Activated effector memory CD4-positive, alpha-beta T cell treated with Interleukin-2 at 50 U/mL for 16 hours (primary cell): ENCODE data around the gene JAG2.
A peak's percentile ranks its signal among the peaks of the same experiment; 100 is the strongest.

Source experiments
- DNase-seq: peaks from one replicate; pipeline ENCODE4 v3.0.0-alpha.2; 2020

Gene JAG2

GRCh38 chr14:105181549-105182295 lies 13.1 kb upstream of the JAG2 start:
- no peak for DNase-seq

GRCh38 chr14:105180592-105181548 lies 12.3 kb upstream of the JAG2 start, which contains the start of gene NUDT14:
Gene NUDT14, minus strand, starts transcription at chr14:105181312. Its CDS starts 103 bp downstream, at chr14:105181209.
- peak; percentile 89 for DNase-seq

DNA sequence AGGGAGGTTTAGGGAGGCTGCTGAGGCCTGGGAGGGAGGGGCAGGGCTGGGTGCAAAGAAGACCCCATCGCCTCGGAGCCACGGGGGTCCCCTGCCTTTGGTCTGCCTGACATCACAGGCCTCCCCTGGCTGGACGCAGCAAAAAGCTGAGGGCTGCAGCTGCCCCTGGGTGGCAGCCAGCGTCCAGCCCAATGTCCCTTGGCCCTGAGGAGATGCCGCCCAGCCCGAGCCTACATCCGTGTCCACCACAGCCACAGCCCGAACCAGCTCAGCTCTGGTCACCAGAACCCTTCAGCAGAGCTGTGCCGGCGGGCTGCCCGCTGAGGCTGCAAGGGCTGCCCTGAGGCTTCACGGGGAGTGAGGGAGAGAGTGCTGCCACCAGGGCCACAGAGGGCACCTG lies 10.6 kb upstream of the JAG2 start:
- no peak for DNase-seq

DNA sequence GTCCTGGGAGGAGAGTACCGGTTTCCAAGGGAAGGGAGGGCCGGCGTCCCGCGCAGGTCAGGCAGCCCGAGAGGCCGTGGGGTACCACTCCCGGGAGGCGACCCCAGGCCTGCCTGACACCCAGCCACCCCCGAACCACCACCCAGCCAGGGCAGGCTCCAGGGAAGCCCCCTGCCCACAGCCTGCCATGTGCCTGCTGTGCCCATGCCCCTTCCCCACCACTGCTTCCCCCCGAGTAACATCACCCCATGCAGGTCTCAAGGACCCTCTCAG lies 10.2 kb upstream of the JAG2 start:
- DNase-seq = no peak

- DNase-seq = no peak
These were observed 9.7 kb upstream of the JAG2 start for GRCh38 chr14:105178069-105178867.

- DNase-seq = no peak
These were observed 8.5 kb upstream of the JAG2 start for GRCh38 chr14:105177082-105177481.

GRCh38 chr14:105176513-105176912 lies 7.9 kb upstream of the JAG2 start:
- DNase-seq = no peak

DNA sequence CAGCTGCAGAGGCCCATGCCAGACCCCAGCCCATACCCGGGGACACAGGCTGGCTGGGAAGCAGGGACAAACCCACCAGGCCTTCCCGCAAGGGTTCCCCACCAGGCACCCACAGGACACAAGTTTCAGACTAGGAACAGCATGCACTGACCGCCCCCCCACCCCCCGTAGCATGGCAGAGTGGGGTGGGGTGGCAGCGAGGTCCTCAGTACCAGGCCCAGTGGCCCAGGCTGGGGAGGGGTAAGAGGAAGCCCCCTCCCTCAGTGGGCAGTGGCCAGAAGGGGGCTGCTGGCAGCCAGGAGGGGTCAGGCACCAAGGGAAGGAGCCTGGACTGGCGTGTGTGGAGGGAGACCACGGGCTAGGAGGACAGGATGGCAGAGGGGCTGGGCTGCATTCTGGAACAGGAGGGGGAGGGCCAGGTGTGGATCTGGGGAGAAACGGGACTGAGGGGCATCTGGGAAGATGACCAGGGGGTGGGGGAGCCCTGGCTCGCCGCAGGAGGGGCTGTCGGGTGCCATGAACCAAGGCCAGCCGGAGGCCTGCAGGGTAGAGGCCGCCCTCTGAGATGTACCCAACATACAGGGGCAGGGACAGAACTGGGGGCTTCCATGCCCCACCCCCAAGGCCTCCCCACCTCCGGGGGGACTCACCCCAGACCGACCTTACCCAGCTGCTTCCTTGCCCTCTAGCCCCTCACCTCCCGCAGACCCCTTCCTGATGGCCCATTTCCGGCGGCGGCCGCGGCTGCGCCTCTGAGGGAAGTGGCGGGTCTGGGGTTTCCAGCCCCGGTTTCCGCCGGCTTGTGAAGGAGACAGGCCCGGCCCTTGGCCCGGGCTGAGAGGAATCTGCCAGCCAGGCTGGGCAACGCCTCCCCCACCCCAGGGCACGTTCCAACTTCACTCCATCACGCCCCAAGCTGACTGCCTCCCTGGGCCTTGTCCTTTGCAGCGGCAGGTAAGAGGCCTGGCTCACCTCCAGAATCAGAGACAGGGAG lies 5.6 kb upstream of the JAG2 start:
- DNase-seq = peak; percentile 37

DNA sequence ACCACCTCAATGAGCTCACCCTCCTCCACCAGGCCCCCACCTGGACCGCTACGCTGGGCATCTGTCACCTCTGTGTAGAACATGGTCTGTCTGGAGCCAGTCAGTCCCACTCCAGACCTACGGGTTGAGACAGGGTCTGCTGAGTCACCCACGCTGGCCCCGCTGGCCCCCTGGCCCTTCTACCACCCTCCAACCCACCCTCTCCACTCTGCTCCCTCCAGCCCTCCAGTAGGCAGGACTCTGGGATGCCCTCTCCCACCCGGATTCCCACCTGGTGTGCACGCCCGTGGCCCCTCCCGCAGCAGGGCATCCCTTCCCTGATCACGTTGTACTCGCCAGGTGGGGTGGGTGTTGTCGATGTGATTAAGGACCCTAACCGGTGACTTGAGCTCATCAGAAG lies 4.6 kb upstream of the JAG2 start:
- no peak for DNase-seq

- no peak for DNase-seq
These were observed 3.9 kb upstream of the JAG2 start for GRCh38 chr14:105172476-105172875.

GRCh38 chr14:105171004-105171673 lies 2.6 kb upstream of the JAG2 start:
- no peak for DNase-seq

GRCh38 chr14:105169776-105170655 lies 1.4 kb upstream of the JAG2 start:
- no peak for DNase-seq

DNA sequence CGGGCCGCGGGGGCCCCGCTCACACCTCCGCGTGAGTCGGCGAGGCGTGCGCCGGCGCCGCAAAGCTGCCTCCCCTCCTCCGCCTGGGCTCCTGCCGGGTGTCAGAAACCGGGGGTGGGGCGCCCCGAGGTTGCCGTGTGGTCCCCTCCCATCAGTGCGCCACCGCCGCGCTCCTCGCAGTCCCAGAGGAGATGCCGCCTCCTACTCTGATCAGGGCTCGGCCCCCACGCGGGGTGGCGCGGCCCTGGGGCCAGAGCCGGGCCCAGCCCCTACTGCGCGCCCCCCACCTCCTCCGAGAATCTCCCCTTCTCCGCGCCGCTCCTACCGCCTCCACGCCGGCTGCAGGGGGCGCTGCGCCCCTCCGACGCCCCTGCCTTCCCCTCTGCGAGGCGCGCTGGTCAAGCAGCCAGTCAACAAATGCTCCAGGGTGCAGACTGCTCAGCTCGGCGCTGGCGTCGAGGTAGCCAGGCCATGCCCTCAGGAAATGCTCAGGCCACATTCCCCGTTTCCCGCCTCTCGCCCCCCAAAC lies 467 bp upstream of the JAG2 start:
- no peak for DNase-seq

DNA sequence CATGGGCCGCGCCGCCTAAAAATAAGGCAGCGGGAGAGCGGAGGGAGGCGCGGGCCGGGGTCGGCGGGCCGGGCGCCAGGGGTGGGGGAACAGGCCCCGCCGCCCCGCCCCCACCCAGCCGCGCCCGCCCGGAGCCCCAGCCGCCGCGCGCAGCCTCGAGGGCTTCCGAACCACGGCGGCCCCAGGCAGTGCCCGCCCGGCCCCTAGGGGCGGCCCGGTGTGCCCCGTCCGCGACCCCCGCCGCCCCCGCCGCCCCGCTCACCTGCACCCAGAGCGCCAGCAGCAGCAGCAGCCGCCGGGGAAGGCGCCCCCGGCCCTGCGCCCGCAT lies 519 bp downstream of the JAG2 start:
- DNase-seq = no peak

- no peak for DNase-seq
These were observed 1.1 kb downstream of the JAG2 start for GRCh38 chr14:105167303-105168092.

DNA sequence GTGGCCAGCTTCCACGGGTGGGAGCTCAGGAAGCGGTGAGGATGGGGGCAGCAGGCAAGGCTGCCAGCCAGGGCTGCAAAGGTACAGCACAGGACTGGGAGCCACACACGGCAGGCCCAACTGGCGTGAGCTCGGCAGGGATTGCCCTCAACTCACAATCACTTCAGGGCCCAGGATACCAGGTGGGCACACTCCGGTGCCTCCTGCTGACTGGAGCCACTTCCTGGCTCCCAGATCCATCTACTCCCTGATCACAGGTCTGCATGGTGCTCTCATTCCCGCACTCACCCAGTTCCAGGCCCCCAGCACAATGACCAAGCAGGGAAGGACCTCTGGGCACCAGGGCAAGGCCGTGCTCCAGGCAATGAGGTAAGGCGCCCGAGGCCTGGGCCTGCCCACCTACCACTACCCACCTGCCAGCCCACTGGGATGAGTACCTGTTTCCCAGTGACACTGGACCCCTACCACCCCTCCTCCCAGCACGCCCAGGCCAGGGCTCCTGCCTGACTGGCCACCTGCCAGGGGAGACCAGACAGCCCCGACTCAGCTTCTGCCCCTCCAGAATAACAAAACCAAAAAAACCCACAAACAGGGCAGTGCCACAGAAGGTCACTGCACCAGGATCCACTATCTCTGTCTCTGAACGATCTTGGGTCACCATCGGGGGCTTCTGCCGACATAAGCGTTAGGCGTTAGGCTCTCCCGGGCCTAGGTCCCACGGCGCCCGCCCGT lies 1.8 kb downstream of the JAG2 start:
- no peak for DNase-seq

GRCh38 chr14:105165761-105166485 lies 2.7 kb downstream of the JAG2 start:
- no peak for DNase-seq

DNA sequence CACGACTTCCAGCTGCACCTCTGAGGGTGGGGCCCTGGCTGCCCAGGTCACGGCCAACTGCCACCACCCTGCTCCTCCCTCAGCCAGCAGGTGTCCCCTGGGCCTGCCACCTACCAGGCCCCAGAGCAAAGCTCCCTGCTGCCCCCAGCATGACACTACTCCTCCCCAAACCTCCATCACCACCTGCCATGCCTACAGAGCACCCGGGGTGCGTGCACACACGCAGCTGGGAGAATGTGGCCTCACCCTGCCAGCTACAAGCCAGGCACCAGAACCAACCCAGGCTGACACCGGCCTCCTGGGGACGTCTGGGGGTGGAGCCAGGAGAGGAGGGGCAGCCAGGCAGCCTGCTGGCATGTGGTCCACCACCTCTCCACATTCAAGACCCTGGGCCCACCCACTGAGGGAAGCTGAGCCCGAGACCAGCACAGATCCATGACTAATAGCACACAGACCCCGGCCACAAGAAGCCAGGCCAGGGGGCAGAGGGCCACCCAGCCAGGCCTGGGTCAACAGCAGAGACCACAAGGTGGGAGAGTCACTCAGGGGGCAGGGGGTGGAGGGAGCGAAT lies 3.4 kb downstream of the JAG2 start:
- DNase-seq = no peak
